ENCODE measurements around the gene TUBGCP6. TPM values are rescaled to one million over a fixed set of nuclear protein-coding genes. Genes with fewer than 3 reads are reported as not detected.

TUBGCP6 gene
- polyA plus RNA-seq, 3 donors, result 3.7 to 72.8 (median 4.3) TPM

DNA sequence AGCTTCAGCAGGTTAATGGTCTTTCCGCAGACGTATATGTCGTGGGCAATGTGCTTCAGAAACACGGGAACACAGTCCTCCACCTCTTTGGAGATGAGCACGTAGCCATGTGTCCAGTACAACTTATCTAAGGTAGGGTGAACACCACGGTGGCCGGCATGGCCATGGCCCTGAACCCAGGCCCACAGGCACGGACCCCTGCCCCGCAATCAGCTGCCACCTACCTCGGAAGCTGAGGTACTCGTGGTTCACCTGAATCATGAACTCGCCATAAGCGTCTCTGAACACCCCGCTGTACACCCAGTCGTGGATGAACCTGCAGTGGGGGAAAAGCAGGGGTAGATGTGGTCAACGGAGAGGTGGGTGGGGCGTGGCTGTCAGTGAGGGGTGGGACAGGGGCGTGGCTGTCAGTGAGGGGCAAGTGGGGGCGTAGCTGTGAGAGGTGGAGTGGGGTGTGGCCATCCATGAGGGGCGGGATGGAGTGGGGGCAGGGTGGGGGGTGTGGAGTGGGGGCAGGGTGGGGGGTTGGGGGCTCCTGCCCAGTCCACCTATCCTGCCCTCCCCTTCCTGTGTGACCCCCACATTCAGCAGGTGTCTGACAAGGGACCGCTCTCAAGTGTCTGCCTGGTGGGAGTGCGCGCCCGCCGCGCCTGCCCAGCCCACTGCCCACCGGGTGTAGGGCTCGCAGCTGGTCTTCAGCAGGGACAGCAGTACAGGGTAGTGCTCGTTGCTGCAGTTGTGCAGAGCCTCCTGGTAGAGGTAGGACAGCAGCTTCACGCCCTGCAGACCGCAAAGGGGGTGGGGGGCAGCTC, 18.6 kb downstream of the TUBGCP6 start:
- Mint-ChIP-seq H3K9me3 (no peaks in the 10 kb centered on the region), H3K36me3 (peaks cover 58 to 87% of the 10 kb centered on the region in 2 donors), H3K27me3 (ENCODE audit: low read depth in 3 of 3) (peaks cover 0 to 2% (median 0%) of the 10 kb centered on the region in 3 donors), H3K27ac (no peak overlapping the region), H3K4me3 (no peak overlapping the region), H3K4me1 (no peaks in the 10 kb centered on the region)
- no peak overlapping the region for H3K4me3 ChIP-seq (replicated peaks in 1 of 3; ENCODE audit: low read depth in 2 of 3, low read length in 3 of 3)
- H3K4me2 ChIP-seq (replicated peaks; ENCODE audit: extremely low read depth, low read length, poor library complexity, severe bottlenecking), result no peak overlapping the region
- no peak overlapping the region for H3K27ac ChIP-seq (ENCODE audit: low read depth in 1 of 2, low read length in 2 of 2)
- no peaks in the 10 kb centered on the region for H4K20me1 ChIP-seq (ENCODE audit: insufficient read depth, low read length)
- no peaks in the 10 kb centered on the region for H3K27me3 ChIP-seq (ENCODE audit: control insufficient read depth in 2 of 2, insufficient read depth in 2 of 2, low read length in 2 of 2)
- no peak overlapping the region for H2AFZ ChIP-seq (ENCODE audit: insufficient read depth, low read depth, low read length, poor library complexity, severe bottlenecking)
- H3K79me2 ChIP-seq (ENCODE audit: insufficient read depth, low read length), result no peaks in the 10 kb centered on the region
- DNase-seq, result no peak
- TF ChIP-seq, protein P1, sequence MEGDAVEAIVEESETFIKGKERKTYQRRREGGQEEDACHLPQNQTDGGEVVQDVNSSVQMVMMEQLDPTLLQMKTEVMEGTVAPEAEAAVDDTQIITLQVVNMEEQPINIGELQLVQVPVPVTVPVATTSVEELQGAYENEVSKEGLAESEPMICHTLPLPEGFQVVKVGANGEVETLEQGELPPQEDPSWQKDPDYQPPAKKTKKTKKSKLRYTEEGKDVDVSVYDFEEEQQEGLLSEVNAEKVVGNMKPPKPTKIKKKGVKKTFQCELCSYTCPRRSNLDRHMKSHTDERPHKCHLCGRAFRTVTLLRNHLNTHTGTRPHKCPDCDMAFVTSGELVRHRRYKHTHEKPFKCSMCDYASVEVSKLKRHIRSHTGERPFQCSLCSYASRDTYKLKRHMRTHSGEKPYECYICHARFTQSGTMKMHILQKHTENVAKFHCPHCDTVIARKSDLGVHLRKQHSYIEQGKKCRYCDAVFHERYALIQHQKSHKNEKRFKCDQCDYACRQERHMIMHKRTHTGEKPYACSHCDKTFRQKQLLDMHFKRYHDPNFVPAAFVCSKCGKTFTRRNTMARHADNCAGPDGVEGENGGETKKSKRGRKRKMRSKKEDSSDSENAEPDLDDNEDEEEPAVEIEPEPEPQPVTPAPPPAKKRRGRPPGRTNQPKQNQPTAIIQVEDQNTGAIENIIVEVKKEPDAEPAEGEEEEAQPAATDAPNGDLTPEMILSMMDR (IDR thresholded peaks at IDR 0.05), result no peak
- WGBS (ENCODE audit: insufficient coverage), result 99% methylated on average over 22 of the region's 31 CpGs
- intact Hi-C loops (cut with micrococcal nuclease), result no loop called here
- no peak overlapping the region for H3K9ac ChIP-seq (ENCODE audit: insufficient read depth, low read length, poor library complexity, severe bottlenecking)
- no peaks in the 10 kb centered on the region for H3K4me1 ChIP-seq (ENCODE audit: control insufficient read depth in 1 of 2, insufficient read depth in 2 of 2, low read length in 2 of 2)
- H3K36me3 ChIP-seq (replicated peaks in 1 of 2; ENCODE audit: control insufficient read depth in 1 of 2, insufficient read depth in 2 of 2, low read length in 2 of 2), result peaks cover 67 to 83% of the 10 kb centered on the region in 2 donors
- H3K9me3 ChIP-seq (replicated peaks in 1 of 2; ENCODE audit: control insufficient read depth in 1 of 2, insufficient read depth in 1 of 2, low read length in 2 of 2), result no peaks in the 10 kb centered on the region

DNA sequence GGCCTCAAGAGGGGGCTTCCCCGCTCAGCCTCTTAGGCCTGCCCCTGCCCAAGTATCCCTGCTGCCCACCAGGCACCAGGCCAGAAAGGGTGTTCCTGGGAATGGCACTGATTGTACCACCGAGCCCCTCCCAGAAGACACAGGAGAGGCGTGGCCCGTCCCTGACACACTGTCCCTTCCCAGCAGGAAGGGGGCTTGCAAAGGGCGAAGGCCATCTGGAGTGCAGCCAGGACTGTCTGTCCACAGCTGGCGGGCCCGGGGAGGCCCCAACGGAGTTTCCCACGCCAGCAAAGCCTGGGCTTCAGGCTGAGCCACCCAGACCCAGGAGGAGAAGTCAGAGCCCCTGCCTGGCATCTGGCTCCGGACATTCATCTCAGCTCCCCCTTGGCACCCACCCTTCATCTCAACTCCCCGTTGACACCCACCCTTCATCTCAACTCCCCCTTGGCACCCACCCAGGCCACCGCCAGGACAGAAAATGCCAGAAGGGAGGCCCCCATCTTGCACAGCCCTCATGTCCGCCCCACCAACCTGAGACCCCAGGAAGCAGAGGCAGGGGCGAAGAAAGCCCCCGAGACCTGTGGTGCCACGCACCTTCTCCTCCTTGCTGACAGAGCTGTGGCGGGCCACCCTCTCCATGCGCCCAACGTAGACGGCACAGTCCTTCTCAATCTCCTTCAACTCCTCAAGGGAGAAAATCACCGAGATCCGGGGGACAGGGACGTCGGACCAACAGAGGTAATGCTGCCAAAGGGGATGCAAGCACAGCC, 19.4 kb downstream of the TUBGCP6 start:
- no peak overlapping the region for H3K27ac ChIP-seq (ENCODE audit: low read depth in 1 of 2, low read length in 2 of 2)
- H3K9me3 ChIP-seq (replicated peaks in 1 of 2; ENCODE audit: control insufficient read depth in 1 of 2, insufficient read depth in 1 of 2, low read length in 2 of 2), result no peaks in the 10 kb centered on the region
- 97% methylated on average over 23 of the region's 24 CpGs for WGBS (ENCODE audit: insufficient coverage)
- Mint-ChIP-seq H3K4me3 (no peak overlapping the region), H3K4me1 (no peaks in the 10 kb centered on the region), H3K36me3 (peaks cover 65 to 87% of the 10 kb centered on the region in 2 donors), H3K9me3 (no peaks in the 10 kb centered on the region), H3K27ac (peak overlapping the region in 1 of 7 donors; percentile 40), H3K27me3 (ENCODE audit: low read depth in 3 of 3) (no peaks in the 10 kb centered on the region)
- peaks cover 3% of the 10 kb centered on the region for H4K20me1 ChIP-seq (ENCODE audit: insufficient read depth, low read length)
- DNase-seq, result no peak
- no peak overlapping the region for H3K9ac ChIP-seq (ENCODE audit: insufficient read depth, low read length, poor library complexity, severe bottlenecking)
- no peak overlapping the region for H3K4me3 ChIP-seq (replicated peaks in 1 of 3; ENCODE audit: low read depth in 2 of 3, low read length in 3 of 3)
- H2AFZ ChIP-seq (ENCODE audit: insufficient read depth, low read depth, low read length, poor library complexity, severe bottlenecking), result no peak overlapping the region
- H3K4me2 ChIP-seq (replicated peaks; ENCODE audit: extremely low read depth, low read length, poor library complexity, severe bottlenecking), result no peak overlapping the region
- H3K4me1 ChIP-seq (ENCODE audit: control insufficient read depth in 1 of 2, insufficient read depth in 2 of 2, low read length in 2 of 2), result no peaks in the 10 kb centered on the region
- H3K79me2 ChIP-seq (ENCODE audit: insufficient read depth, low read length), result no peaks in the 10 kb centered on the region
- peaks cover 75 to 88% of the 10 kb centered on the region in 2 donors for H3K36me3 ChIP-seq (replicated peaks in 1 of 2; ENCODE audit: control insufficient read depth in 1 of 2, insufficient read depth in 2 of 2, low read length in 2 of 2)
- intact Hi-C loops (cut with micrococcal nuclease), result no loop called here
- no peaks in the 10 kb centered on the region for H3K27me3 ChIP-seq (ENCODE audit: control insufficient read depth in 2 of 2, insufficient read depth in 2 of 2, low read length in 2 of 2)
- TF ChIP-seq, protein P1 (IDR thresholded peaks at IDR 0.05), result no peak

Measured in CD14-positive monocyte (primary cell).